ENCODE results near the gene AARS1.
"Not testable (repeated sequence)": the region's sequence is repeated elsewhere in the genome, so short reads cannot be mapped to it uniquely, and the experiment has no call there.

Gene AARS1

DNA sequence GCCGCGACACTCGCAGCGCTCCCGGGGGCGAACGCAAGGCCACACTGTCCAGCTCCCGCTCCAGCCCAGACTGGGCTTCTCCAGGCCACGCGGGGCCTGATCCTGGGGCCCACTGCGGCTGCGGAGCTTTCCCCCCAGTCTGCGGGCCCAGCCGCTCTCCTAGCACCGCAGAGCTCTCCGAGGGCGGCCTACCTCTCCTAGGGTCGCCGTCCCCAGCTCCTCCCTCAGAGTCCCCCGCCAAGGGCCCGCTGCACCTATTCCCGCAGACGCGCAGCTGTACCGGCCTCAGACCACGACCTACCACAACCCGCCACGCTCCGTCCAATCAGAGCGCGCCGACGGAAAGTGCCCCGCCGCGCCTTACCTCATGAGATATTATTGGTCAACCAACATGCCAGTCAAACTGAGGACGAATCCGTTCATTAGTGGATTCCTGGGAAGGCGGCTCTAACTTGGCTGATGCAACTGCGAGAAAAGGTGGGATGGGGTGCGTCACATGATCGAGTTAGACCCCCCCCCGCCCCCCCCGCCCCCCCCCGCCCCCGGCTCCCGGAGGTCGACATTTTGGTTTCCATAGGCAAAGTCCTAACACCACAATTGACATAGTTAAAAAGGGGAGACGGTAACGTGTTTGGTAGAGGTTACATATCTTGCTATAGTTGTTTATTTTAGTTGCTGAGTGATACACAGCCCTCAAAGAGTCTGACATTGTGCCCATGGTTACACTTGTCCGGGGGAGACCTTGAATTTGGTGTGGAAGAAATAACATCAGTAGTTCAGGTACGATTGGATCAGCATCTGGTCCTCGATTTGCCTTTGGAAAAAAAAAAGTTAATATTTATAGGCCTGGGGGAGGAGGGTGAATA, at the start of gene AARS1:
Gene AARS1, minus strand, starts transcription at position 278 of the 866 bp plus-strand sequence. CDS start 6,743 bp downstream, outside the sequence.
- H3K4me1 ChIP-seq (ENCODE audit: insufficient read depth, low read length): peaks cover 5% of the 10 kb centered on the region
- H2AFZ ChIP-seq (ENCODE audit: low read depth, low read length): peak within 1 kb of the TSS; percentile 68
- peaks cover 15% of the 10 kb centered on the region for H3K36me3 ChIP-seq (ENCODE audit: insufficient read depth, low read length)
- peak within 1 kb of the TSS; percentile 98 for H3K4me3 ChIP-seq (ENCODE audit: low read length)
- no peaks in the 10 kb centered on the region for H3K9me3 ChIP-seq (ENCODE audit: low read length)
- no peaks in the 10 kb centered on the region for H3K27me3 ChIP-seq (ENCODE audit: insufficient read depth, low read length)

DNA sequence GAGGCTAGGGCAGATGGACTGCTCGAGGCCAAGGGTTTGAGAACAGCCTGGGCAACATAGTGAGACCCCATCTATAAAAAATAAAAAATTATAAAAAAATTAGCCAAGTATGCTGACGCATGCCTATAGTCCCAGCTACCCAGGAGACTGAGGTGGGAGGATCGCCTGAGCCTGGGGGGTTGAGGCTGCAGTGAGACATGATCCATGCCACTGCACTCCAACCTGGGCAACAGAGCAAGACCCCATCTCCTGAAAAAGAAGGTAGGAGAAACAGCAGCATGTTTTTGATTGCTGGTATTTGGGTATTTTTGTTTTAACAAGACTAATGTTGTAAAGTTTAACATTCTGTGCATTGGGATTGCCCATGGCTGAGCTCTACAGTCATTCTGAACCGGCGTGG, 48.5 kb upstream of the AARS1 start:
- Histone ChIP-seq H3K4me3 (ENCODE audit: low read length) (no peak overlapping the region), H3K9me3 (ENCODE audit: low read length) (no peaks in the 10 kb centered on the region), H3K27me3 (ENCODE audit: insufficient read depth, low read length) (no peaks in the 10 kb centered on the region), H3K36me3 (ENCODE audit: insufficient read depth, low read length) (peaks cover 36% of the 10 kb centered on the region), H3K4me1 (ENCODE audit: insufficient read depth, low read length) (no peaks in the 10 kb centered on the region), H2AFZ (ENCODE audit: low read depth, low read length) (no peak overlapping the region)

DNA sequence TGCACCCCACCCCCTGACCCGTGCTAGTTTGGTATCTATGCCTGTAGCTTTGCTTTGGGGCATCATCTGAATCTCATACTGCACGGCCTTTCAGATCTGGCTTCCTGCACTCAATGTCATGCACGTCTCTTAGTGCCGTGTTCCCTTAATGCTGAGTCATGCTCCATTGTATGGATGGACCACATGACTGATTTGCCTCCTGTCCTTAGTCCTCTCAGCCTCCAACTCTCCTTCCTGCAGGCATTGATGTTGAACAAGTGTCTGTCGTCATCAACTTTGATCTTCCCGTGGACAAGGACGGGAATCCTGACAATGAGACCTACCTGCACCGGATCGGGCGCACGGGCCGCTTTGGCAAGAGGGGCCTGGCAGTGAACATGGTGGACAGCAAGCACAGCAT, 43.4 kb upstream of the AARS1 start:
- not testable (repeated sequence) for H3K27me3 ChIP-seq (ENCODE audit: insufficient read depth, low read length); H3K4me1 ChIP-seq (ENCODE audit: insufficient read depth, low read length); H3K9me3 ChIP-seq (ENCODE audit: low read length); H2AFZ ChIP-seq (ENCODE audit: low read depth, low read length); H3K4me3 ChIP-seq (ENCODE audit: low read length)
- peaks cover 58% of the 10 kb centered on the region for H3K36me3 ChIP-seq (ENCODE audit: insufficient read depth, low read length)

DNA sequence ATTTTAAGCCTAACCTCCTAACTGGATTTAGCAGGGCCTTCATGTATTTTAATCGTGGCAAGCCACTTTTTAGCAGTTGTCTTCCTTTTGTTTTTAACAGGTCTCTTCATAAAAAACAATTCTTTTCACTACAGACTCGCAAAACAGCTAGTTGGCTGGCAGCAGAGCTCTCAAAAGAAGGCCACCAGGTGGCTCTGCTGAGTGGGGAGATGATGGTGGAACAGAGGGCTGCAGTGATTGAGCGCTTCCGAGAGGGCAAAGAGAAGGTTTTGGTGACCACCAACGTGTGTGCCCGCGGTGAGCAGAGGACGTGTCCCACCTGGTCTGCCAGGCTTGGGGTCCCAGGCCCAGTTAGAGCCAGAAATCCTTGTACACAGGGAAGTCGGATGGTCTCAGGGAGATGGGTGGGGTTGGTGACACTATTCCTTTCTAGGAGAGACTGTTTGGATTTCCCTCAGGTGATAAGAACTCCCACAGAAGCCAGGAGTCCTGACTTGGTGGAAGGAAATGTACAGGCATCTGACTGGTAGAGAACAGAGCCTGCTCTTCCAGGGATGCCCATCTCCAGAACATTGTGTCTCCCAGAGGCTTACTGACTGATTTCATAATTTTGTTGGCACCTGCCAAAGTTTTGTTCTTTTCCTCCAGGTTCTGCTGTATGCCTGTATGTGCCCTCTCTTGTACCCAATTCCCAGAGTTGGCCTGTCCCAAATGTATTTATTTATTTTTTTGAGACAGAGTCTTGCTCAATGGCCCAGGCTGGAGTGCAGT, 42.5 kb upstream of the AARS1 start:
- no peak overlapping the region for H2AFZ ChIP-seq (ENCODE audit: low read depth, low read length)
- no peaks in the 10 kb centered on the region for H3K27me3 ChIP-seq (ENCODE audit: insufficient read depth, low read length)
- H3K4me3 ChIP-seq (ENCODE audit: low read length): no peak overlapping the region
- no peaks in the 10 kb centered on the region for H3K4me1 ChIP-seq (ENCODE audit: insufficient read depth, low read length)
- H3K9me3 ChIP-seq (ENCODE audit: low read length): no peaks in the 10 kb centered on the region
- H3K36me3 ChIP-seq (ENCODE audit: insufficient read depth, low read length): peaks cover 60% of the 10 kb centered on the region

DNA sequence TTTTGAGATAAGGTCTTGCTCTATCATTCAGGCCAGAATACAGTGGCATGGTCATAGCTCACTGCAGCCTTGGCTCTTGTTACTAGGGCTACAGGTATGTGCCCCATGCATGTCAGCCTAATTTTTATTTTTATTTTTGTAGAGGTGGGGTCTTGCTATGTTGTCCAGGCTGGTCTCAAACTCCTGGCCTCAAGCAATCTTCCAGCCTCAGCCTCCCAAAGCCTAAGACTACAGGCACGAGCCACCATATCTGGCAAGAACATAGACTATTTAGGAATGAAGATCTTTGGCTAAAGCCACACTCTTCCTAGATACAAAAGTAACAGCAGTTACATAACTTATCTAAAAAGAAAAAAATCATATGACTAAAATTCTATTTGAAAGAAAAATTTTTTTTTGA, 41.8 kb upstream of the AARS1 start:
- H3K9me3 ChIP-seq (ENCODE audit: low read length): no peaks in the 10 kb centered on the region
- no peak overlapping the region for H3K4me3 ChIP-seq (ENCODE audit: low read length)
- H2AFZ ChIP-seq (ENCODE audit: low read depth, low read length): no peak overlapping the region
- H3K4me1 ChIP-seq (ENCODE audit: insufficient read depth, low read length): no peaks in the 10 kb centered on the region
- H3K27me3 ChIP-seq (ENCODE audit: insufficient read depth, low read length): no peaks in the 10 kb centered on the region
- H3K36me3 ChIP-seq (ENCODE audit: insufficient read depth, low read length): peaks cover 55% of the 10 kb centered on the region

- H3K36me3 ChIP-seq (ENCODE audit: insufficient read depth, low read length): peaks cover 50% of the 10 kb centered on the region
- no peaks in the 10 kb centered on the region for H3K4me1 ChIP-seq (ENCODE audit: insufficient read depth, low read length)
- no peak overlapping the region for H3K4me3 ChIP-seq (ENCODE audit: low read length)
- H2AFZ ChIP-seq (ENCODE audit: low read depth, low read length): no peak overlapping the region
- no peaks in the 10 kb centered on the region for H3K27me3 ChIP-seq (ENCODE audit: insufficient read depth, low read length)
- H3K9me3 ChIP-seq (ENCODE audit: low read length): no peaks in the 10 kb centered on the region
Measured at GRCh38 chr16:70324998-70325747, 35.9 kb upstream of the AARS1 start.

GRCh38 chr16:70320121-70320520, 30.8 kb upstream of the AARS1 start:
- Histone ChIP-seq H3K9me3 (ENCODE audit: low read length) (no peaks in the 10 kb centered on the region), H3K4me1 (ENCODE audit: insufficient read depth, low read length) (no peaks in the 10 kb centered on the region), H2AFZ (ENCODE audit: low read depth, low read length) (no peak overlapping the region), H3K27me3 (ENCODE audit: insufficient read depth, low read length) (no peaks in the 10 kb centered on the region), H3K4me3 (ENCODE audit: low read length) (no peak overlapping the region), H3K36me3 (ENCODE audit: insufficient read depth, low read length) (peaks cover 62% of the 10 kb centered on the region)

GRCh38 chr16:70307726-70308125, 18.4 kb upstream of the AARS1 start:
- H3K4me3 ChIP-seq (ENCODE audit: low read length); H3K27me3 ChIP-seq (ENCODE audit: insufficient read depth, low read length); H3K4me1 ChIP-seq (ENCODE audit: insufficient read depth, low read length); H3K9me3 ChIP-seq (ENCODE audit: low read length); H2AFZ ChIP-seq (ENCODE audit: low read depth, low read length); H3K36me3 ChIP-seq (ENCODE audit: insufficient read depth, low read length): not testable (repeated sequence)

DNA sequence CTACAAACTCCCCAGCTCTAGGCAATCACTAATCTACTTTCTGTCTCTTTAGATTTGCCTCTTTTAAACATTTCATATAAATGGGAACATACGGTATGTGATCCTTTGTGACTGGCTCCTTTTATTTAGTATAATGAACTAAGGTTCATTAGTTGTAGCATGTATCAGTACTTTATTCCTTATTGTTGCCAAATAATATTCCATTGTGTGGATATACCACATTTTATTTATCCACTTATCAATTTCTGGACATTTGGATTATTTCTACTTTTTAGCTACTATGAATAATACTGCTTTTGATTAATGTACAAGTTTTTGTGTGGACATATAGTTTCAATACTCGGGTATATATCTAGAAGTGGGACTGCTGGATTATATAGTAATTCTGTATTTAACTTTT, 17.6 kb upstream of the AARS1 start:
- Histone ChIP-seq H2AFZ (ENCODE audit: low read depth, low read length) (no peak overlapping the region), H3K4me1 (ENCODE audit: insufficient read depth, low read length) (no peaks in the 10 kb centered on the region), H3K4me3 (ENCODE audit: low read length) (no peak overlapping the region), H3K27me3 (ENCODE audit: insufficient read depth, low read length) (no peaks in the 10 kb centered on the region), H3K9me3 (ENCODE audit: low read length) (no peaks in the 10 kb centered on the region), H3K36me3 (ENCODE audit: insufficient read depth, low read length) (peaks cover 7% of the 10 kb centered on the region)

DNA sequence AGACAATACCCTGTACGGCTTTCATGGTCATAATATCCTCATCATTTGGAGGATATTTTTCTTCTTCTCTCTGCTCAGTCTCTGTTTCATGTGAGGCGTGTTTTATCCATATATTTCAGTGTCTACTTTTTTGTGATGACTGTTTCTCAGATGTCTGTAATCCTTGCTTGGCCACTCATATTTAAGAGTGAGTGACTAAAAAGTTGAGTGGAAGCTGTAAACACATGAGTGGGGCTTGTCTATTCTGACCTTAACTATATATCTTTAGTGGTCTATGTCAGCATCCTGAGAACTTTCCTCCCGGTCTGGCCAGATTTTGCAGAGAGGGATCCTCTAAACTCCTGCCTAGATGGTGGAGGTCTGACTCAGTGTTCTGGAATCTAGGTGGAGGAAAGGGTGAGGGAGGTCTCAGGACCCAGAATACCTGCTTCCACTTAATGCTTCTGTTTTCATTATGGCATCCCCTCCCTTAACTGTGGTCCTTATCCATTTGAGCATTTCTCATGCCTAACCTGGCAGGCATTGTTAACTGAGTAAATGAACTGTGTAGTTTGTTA, 15.7 kb upstream of the AARS1 start:
- Histone ChIP-seq H3K36me3 (ENCODE audit: insufficient read depth, low read length) (peaks cover 11% of the 10 kb centered on the region), H3K4me3 (ENCODE audit: low read length) (no peak overlapping the region), H3K27me3 (ENCODE audit: insufficient read depth, low read length) (no peaks in the 10 kb centered on the region), H3K9me3 (ENCODE audit: low read length) (peaks cover 5% of the 10 kb centered on the region), H3K4me1 (ENCODE audit: insufficient read depth, low read length) (no peaks in the 10 kb centered on the region), H2AFZ (ENCODE audit: low read depth, low read length) (no peak overlapping the region)

GRCh38 chr16:70302745-70303144, 13.4 kb upstream of the AARS1 start:
- H3K27me3 ChIP-seq (ENCODE audit: insufficient read depth, low read length): no peaks in the 10 kb centered on the region
- no peak overlapping the region for H3K4me3 ChIP-seq (ENCODE audit: low read length)
- H3K9me3 ChIP-seq (ENCODE audit: low read length): peaks cover 5% of the 10 kb centered on the region
- H3K36me3 ChIP-seq (ENCODE audit: insufficient read depth, low read length): peaks cover 11% of the 10 kb centered on the region
- H2AFZ ChIP-seq (ENCODE audit: low read depth, low read length): no peak overlapping the region
- H3K4me1 ChIP-seq (ENCODE audit: insufficient read depth, low read length): peaks cover 3% of the 10 kb centered on the region

DNA sequence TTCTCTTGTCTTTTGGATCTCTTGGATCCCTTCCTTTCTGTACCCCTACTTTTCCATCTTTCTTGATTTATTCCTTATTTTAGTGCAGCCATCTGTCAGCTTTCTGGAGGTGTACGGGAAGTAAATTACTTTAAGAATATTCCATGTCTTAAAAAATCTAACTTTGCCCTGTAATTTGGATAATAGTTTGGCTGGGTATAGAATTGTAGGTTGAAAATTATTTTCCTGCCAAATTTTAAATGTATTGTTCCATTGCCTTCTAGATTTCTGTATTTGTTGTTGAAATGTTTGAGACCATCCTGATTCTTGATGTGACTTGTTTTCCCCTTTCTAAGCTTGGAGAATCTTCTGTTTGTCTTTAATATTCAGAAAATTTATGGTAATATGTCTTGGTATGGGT, 11.8 kb upstream of the AARS1 start:
- peaks cover 3% of the 10 kb centered on the region for H3K4me1 ChIP-seq (ENCODE audit: insufficient read depth, low read length)
- H2AFZ ChIP-seq (ENCODE audit: low read depth, low read length): no peak overlapping the region
- H3K4me3 ChIP-seq (ENCODE audit: low read length): no peak overlapping the region
- peaks cover 8% of the 10 kb centered on the region for H3K36me3 ChIP-seq (ENCODE audit: insufficient read depth, low read length)
- peaks cover 5% of the 10 kb centered on the region for H3K9me3 ChIP-seq (ENCODE audit: low read length)
- no peaks in the 10 kb centered on the region for H3K27me3 ChIP-seq (ENCODE audit: insufficient read depth, low read length)

All from neuron (in vitro differentiated cells).